GM19240 (cell line): Measurements from ENCODE around the gene PIK3C3.

Experiments used
- DNase-seq: peaks from one replicate; pipeline ENCODE4 v3.0.0; 2011; ENCODE audit warnings: low spot score; ENCODE audit not compliant: insufficient read length

The PIK3C3 gene

GRCh38 chr18:41954827-41955613, at the start of gene PIK3C3:
PIK3C3 (plus strand) TSS chr18:41955234; CDS start chr18:41955292, 58 bp downstream.
- DNase-seq = peak; percentile 64

- no peak for DNase-seq
Observed at GRCh38 chr18:41905786-41906527, 49.1 kb upstream of the PIK3C3 start.

- peak; percentile 47 for DNase-seq
Observed at GRCh38 chr18:41906528-41907146, 48.4 kb upstream of the PIK3C3 start.

DNA sequence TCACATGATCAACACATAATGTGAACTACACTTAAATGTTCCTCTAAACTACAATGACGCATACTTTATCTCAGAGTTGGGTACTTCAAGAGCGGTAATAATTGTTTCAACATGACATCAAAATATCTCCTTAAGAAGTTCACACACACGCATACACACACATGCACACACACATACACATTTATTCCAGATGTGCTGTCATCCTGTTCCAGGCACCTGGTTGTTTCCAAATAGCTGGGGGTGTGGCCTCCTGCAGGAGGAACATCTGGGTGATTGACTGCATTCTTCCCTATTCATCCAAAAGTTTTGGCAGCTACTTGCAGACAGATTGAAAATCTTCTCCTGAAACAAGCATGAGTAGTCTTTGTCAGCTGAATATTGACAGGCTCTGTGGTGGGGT, 37.9 kb upstream of the PIK3C3 start:
- no peak for DNase-seq

- no peak for DNase-seq
Observed at GRCh38 chr18:41921770-41922169, 33.3 kb upstream of the PIK3C3 start.

GRCh38 chr18:41922176-41922575, 32.9 kb upstream of the PIK3C3 start:
- no peak for DNase-seq

DNA sequence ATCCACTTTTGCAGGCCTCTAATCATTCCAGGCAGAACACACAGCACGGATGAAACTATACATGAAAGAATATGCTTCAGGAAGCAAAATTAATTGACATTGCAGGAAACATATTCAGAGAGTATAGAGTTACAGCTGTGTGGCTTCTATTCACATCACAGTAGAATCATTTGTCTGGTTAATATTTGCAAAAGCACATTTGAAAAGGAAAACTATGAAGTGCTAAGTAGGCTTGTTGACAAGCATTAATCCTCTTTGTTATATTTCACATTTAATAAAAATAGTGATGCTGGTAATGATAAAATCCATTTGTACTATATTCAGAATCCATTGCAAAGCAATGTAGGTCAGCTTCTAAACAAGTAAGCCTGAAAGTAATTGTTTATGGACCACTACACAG, 32.2 kb upstream of the PIK3C3 start:
- no peak for DNase-seq

DNA sequence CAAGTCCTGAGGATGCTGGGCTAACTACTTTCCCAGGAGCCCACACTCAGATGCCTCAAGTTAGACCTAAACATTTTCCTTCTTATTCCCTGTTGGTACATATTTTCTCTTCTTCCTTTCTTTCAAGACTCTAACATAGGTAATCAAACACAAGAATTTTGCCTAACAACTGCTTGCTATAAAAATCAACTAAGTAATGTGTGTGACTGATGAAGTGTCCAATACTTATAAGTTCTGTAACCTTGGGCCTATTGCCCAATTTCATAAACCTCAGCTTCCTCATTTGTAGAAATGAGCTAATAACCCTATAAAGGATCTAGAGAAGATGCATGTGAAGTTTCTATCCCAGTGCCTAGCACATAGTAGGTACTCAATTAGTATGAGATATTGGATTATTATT, 31.6 kb upstream of the PIK3C3 start:
- DNase-seq = no peak

GRCh38 chr18:41928581-41928980, 26.5 kb upstream of the PIK3C3 start:
- no peak for DNase-seq

DNA sequence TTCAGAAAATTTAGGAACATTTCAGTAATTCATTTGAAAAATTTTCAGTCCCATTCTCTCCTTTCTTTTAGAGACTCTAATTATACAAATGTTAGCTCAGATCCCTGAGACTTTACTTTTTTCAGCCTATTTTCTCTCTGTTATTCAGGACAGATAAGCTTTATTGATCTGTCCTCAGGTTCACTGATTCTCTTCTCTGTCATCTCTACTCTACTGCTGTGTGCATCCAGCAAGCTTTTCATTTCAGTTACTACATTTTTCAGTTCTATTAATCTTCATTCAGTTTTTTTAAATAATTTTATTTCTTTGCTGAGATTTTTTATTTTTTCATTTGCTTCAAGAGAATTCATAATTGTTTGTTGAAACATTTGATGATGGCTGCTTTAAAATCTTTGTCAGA, 22.1 kb upstream of the PIK3C3 start:
- DNase-seq = no peak

- no peak for DNase-seq
Observed at GRCh38 chr18:41933778-41934177, 21.3 kb upstream of the PIK3C3 start.

GRCh38 chr18:41936471-41937134, 18.4 kb upstream of the PIK3C3 start:
- DNase-seq = no peak

DNA sequence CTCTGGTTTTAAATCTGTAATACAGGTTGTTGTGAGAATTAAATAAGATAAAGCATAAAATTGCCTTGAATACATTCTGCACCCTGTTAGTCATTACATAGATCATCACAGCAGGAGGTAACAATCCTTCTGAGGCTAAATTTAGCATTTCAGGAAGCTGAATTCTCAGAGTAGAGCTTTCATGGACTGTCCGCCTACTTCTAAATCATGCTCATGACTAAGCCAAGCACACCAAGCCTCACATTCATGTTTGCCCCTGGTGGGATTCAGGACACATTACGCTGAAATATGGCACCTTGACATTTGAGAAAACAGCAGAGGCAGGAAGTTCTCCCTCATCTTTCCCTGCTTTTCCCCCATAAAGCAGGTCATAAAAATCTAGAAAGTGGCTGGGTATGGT, 16.6 kb upstream of the PIK3C3 start:
- DNase-seq = no peak

DNA sequence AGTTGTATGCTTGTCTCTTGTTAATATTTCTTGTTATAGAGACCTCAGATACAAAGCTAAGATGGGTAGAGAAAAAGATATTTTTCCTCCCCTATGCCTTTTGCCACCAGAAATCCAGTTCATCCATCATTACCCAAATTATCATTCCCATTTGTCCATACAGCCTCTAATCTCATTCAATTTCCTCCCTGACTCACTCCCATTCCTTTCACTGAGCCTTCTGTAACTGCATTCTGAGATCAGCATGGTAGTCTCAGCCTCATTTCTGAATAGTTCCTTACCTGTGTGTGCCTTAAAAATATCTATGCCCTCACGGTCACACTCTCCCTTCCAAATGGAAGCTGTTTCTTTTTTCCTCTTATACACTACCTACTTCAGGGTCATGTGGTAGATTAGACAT, 15.7 kb upstream of the PIK3C3 start:
- DNase-seq = no peak

GRCh38 chr18:41940506-41941215, 14.4 kb upstream of the PIK3C3 start:
- no peak for DNase-seq

DNA sequence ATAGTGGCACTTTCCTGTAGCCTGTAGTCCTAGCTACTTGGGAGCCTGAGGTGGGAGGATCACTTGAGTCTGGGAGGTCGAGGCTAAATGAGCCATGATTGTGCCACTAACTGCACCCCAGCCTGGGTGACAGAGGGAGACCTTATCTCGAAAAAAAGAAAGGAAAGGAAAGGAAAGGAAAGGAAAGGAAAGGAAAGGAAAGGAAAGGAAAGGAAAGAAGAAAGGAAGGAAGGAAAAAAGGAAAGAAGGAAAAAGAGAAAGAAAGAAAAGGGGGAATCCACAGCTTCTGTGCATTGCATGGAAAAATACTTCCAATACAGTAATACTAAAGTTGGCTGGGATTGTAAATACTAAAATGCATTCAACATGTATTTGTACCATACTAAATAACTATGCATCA, 12.8 kb upstream of the PIK3C3 start:
- DNase-seq = no peak

- no peak for DNase-seq
Observed at GRCh38 chr18:41948544-41949110, 6.4 kb upstream of the PIK3C3 start.

DNA sequence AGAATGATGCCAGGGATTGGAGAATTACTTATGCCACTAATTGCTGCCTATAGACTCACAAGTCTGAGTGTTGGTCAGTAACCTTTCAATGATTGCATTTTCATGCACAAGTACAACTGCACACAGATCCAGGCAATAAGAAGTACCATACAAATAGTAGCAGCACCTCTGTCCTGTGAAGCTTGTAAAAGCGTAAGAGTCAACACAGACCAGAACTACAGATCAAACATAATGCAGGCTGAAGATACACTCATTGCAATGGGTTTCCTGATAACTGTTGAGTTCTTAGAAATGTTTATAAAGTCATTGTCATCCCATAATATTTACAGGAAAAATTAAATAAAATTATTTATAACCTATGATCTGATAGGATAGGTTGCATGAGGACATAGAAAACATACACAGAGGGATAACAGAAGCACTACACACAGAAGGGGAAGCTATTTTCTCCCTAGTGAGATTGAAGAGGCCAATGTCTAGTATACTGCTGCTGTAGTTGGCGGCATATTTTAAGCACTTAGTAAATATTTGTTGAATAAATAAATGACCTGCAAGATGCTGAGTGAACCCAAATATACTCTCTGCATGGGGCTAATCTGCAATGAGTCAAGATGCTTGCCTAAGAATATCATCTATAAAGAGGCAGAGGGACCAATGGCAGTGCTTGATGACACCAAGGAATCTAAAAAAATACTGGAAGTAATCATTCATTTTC, 5.7 kb upstream of the PIK3C3 start:
- no peak for DNase-seq

- DNase-seq = no peak
Observed at GRCh38 chr18:41955688-41956087, 654 bp downstream of the PIK3C3 start.

- DNase-seq = no peak
Observed at GRCh38 chr18:41959045-41959444, 4.0 kb downstream of the PIK3C3 start.
